Kidney (tissue), 14 donors: Measurements from ENCODE around the gene PCNX1. TPM values are rescaled to one million over a fixed set of nuclear protein-coding genes. Genes with fewer than 3 reads are reported as not detected.

Source experiments
- DNase-seq, 5 donors: peaks; one replicate each; pipeline ENCODE4 v3.0.0-alpha.2; 2013 to 2020
- FAIRE-seq: peaks from 2 replicates; lab custom pipeline; 2012; peaks lifted over from hg19 to GRCh38; lab: Jason Lieb, UNC
- H3K27ac ChIP-seq, 2 donors: one replicate each; pipeline ENCODE4 v1.7.0; 2013; ENCODE audit warnings: low read depth in 2 of 2, low read length in 2 of 2, inconsistent platforms in 1 of 2
- H3K27me3 ChIP-seq: one replicate; pipeline ENCODE4 v1.7.1; 2013; ENCODE audit warnings: low read length, inconsistent platforms; ENCODE audit not compliant: control insufficient read depth, insufficient read depth
- H3K36me3 ChIP-seq, 3 donors: one replicate each; pipeline versions ENCODE4 v1.7.0 to v1.7.1; 2013; ENCODE audit warnings: low read length in 3 of 3, control low read depth in 1 of 3, inconsistent platforms in 1 of 3; ENCODE audit not compliant: insufficient read depth in 3 of 3, control insufficient read depth in 2 of 3
- H3K4me1 ChIP-seq, 3 donors: one replicate each; pipeline versions ENCODE4 v1.7.0 to v1.7.1; 2013; ENCODE audit warnings: low read length in 3 of 3, inconsistent platforms in 1 of 3, low read depth in 1 of 3; ENCODE audit not compliant: control insufficient read depth in 2 of 3, insufficient read depth in 2 of 3
- H3K4me3 ChIP-seq, 3 donors: one replicate each; pipeline versions ENCODE4 v1.7.0 to v1.8.1; 2013; ENCODE audit warnings: low read length in 3 of 3, control low read depth in 1 of 3, inconsistent platforms in 1 of 3
- H3K9ac ChIP-seq, 3 donors: one replicate each; pipeline versions ENCODE4 v1.7.0 to v1.7.1; 2013; ENCODE audit warnings: low read length in 3 of 3, control low read depth in 1 of 3, inconsistent platforms in 1 of 3
- H3K9me3 ChIP-seq, 3 donors: one replicate each; pipeline versions ENCODE4 v1.7.0 to v1.7.1; 2013; ENCODE audit warnings: low read length in 3 of 3, control low read depth in 1 of 3, inconsistent platforms in 1 of 3; ENCODE audit not compliant: control insufficient read depth in 2 of 3, insufficient read depth in 1 of 3
- CTCF ChIP-seq: IDR thresholded peaks from 3 replicates; pipeline ENCODE4 v1.5.1; 2012; ENCODE audit warnings: mild to moderate bottlenecking, moderate library complexity, borderline replicate concordance; ENCODE audit not compliant: insufficient read depth; ENCODE audit errors: extremely low read depth
- intact Hi-C: fragments of 100-400 bp; cut with DNase I; formaldehyde crosslinking; loops from one replicate; pipeline ENCODE4 v1.11.1; 2022
- polyA plus RNA-seq: library from polyadenylated mRNA; stranded (reverse); fragments of 350-450 nt; fragmentation: Illumina TruSeq; extraction: RNeasy Lipid Tissue Mini Kit (QIAGEN cat#74804); gene quantifications from one replicate; pipeline ENCODE4 v1.2.3, GENCODE V29; 2014; ENCODE audit warnings: low read depth, low replicate concordance; ENCODE audit not compliant: insufficient read depth
- total RNA-seq: library from RNA; stranded (reverse); fragmentation: NEBNext Ultra II Directional; extraction: Animal tissue kit (Norgen Biotek cat#: 25700); gene quantifications from one replicate; pipeline ENCODE4 v1.2.1, GENCODE V29; 2021
- donor health status: control.
- donor health status: control.
- donor health status: control.
- donor health status: control.
- donor health status: control.
- donor health status: DM: yes; HTN: yes; CAD: no.
- donor health status: Normal renal cell carcinoma (clear cell type).

The PCNX1 gene
- total and polyA plus RNA-seq, 2 donors from 2014 or later, result 16.2 to 55.2 TPM

- no peak for TF ChIP-seq CTCF
- H3K4me3 ChIP-seq, result no peak overlapping the region
- H3K4me1 ChIP-seq, result peaks cover 0 to 5% (median 2%) of the 10 kb centered on the region in 3 donors
- no peak for DNase-seq
- no peak overlapping the region for H3K27ac ChIP-seq
- H3K9me3 ChIP-seq, result no peaks in the 10 kb centered on the region
- no peaks in the 10 kb centered on the region for H3K27me3 ChIP-seq
- intact Hi-C loops, result no loop called here
- no peak for FAIRE-seq
- H3K9ac ChIP-seq, result no peak overlapping the region
- H3K36me3 ChIP-seq, result no peaks in the 10 kb centered on the region
Measured at GRCh38 chr14:70956511-70956910, 49.3 kb downstream of the PCNX1 start.

- no peak for FAIRE-seq
- H3K9ac ChIP-seq, result no peak overlapping the region
Measured at GRCh38 chr14:70957710-70958109, 50.5 kb downstream of the PCNX1 start.

GRCh38 chr14:70962935-70963334, 55.7 kb downstream of the PCNX1 start:
- intact Hi-C loops, result no loop called here
- no peaks in the 10 kb centered on the region for H3K9me3 ChIP-seq
- no peak for TF ChIP-seq CTCF
- peaks cover 0 to 6% (median 2%) of the 10 kb centered on the region in 3 donors for H3K36me3 ChIP-seq
- FAIRE-seq, result no peak
- no peak overlapping the region for H3K27ac ChIP-seq
- peaks cover 0 to 2% (median 0%) of the 10 kb centered on the region in 3 donors for H3K4me1 ChIP-seq
- no peaks in the 10 kb centered on the region for H3K27me3 ChIP-seq
- H3K9ac ChIP-seq, result no peak overlapping the region
- DNase-seq, result no peak
- no peak overlapping the region for H3K4me3 ChIP-seq

More at GRCh38 chr14:70957710-70958109, 50.5 kb downstream of the PCNX1 start:
- DNase-seq, result no peak
- Histone ChIP-seq H3K27ac (no peak overlapping the region), H3K9me3 (no peaks in the 10 kb centered on the region), H3K4me3 (no peak overlapping the region), H3K27me3 (no peaks in the 10 kb centered on the region), H3K36me3 (no peaks in the 10 kb centered on the region), H3K4me1 (peaks cover 0 to 5% (median 2%) of the 10 kb centered on the region in 3 donors)
- no peak for TF ChIP-seq CTCF
- intact Hi-C loops, result no loop called here

GRCh38 chr14:70964492-70964891, 57.2 kb downstream of the PCNX1 start:
- intact Hi-C loops, result no loop called here
- DNase-seq (no peak), FAIRE-seq (no peak)

More at GRCh38 chr14:70964492-70964891, 57.2 kb downstream of the PCNX1 start:
- Histone ChIP-seq H3K27ac (no peak overlapping the region), H3K4me1 (peaks cover 0 to 2% (median 0%) of the 10 kb centered on the region in 3 donors), H3K27me3 (no peaks in the 10 kb centered on the region), H3K9ac (no peak overlapping the region), H3K4me3 (no peak overlapping the region), H3K36me3 (peaks cover 0 to 6% (median 4%) of the 10 kb centered on the region in 3 donors), H3K9me3 (no peaks in the 10 kb centered on the region)
- no peak for TF ChIP-seq CTCF
